Progenitor cell of endocrine pancreas (in vitro differentiated cells): ENCODE results near the gene DNM3. TPM values are rescaled to one million over a fixed set of nuclear protein-coding genes. Genes with fewer than 3 reads are reported as not detected.

Experiments used
- DNase-seq: peaks from one replicate; pipeline ENCODE4 v3.0.0; 2021; ENCODE audit warnings: low spot score; ENCODE audit not compliant: unreplicated experiment
- H3K27ac Mint-ChIP-seq: 2 replicates; pipeline ENCODE4 v1.8.0; 2021; ENCODE audit warnings: mild to moderate bottlenecking, moderate library complexity, mixed read lengths
- H3K27me3 Mint-ChIP-seq: 2 replicates; pipeline ENCODE4 v1.8.0; 2021; ENCODE audit warnings: mixed read lengths
- H3K36me3 Mint-ChIP-seq: 2 replicates; pipeline ENCODE4 v1.8.0; 2022; ENCODE audit warnings: mixed read lengths; ENCODE audit not compliant: insufficient read depth
- H3K4me1 Mint-ChIP-seq: 2 replicates; pipeline ENCODE4 v1.8.0; 2021; ENCODE audit warnings: low read depth, mixed read lengths
- H3K4me3 Mint-ChIP-seq: 2 replicates; pipeline ENCODE4 v1.8.0; 2021; ENCODE audit warnings: low read depth, mild to moderate bottlenecking, moderate library complexity, mixed read lengths
- H3K9me3 Mint-ChIP-seq: 2 replicates; pipeline ENCODE4 v1.8.0; 2021; ENCODE audit warnings: low read depth, mixed read lengths
- CTCF ChIP-seq: fragments of 200-600 bp; sonication (generic); IDR thresholded peaks from one replicate; pipeline ENCODE4 v1.5.0; 2021; ENCODE audit warnings: antibody characterized with exemption, mild to moderate bottlenecking; ENCODE audit not compliant: unreplicated experiment
- total RNA-seq: library from RNA; stranded (reverse); gene quantifications from 2 replicates; pipeline ENCODE4 v1.2.1, GENCODE V29; 2021

DNM3 gene
- total RNA-seq, 1 donor from 2014 or later: 0.48 TPM

GRCh38 chr1:172342584-172343239, 501.4 kb downstream of the DNM3 start:
- Mint-ChIP-seq H3K36me3 (peaks cover 3% of the 10 kb centered on the region), H3K27me3 (no peaks in the 10 kb centered on the region), H3K4me1 (peaks cover 21% of the 10 kb centered on the region), H3K4me3 (no peak overlapping the region), H3K9me3 (peaks cover 12% of the 10 kb centered on the region), H3K27ac (no peak overlapping the region)
- no peak for TF ChIP-seq CTCF
- no peak for DNase-seq

GRCh38 chr1:172343240-172344160, 502.2 kb downstream of the DNM3 start:
- DNase-seq: no peak
- Mint-ChIP-seq H3K27me3 (no peaks in the 10 kb centered on the region), H3K4me3 (no peak overlapping the region), H3K27ac (no peak overlapping the region), H3K36me3 (peaks cover 8% of the 10 kb centered on the region), H3K4me1 (peaks cover 19% of the 10 kb centered on the region), H3K9me3 (peaks cover 18% of the 10 kb centered on the region)
- TF ChIP-seq CTCF: no peak

- H3K4me3 Mint-ChIP-seq: no peak overlapping the region
- H3K27ac Mint-ChIP-seq: no peak overlapping the region
- no peaks in the 10 kb centered on the region for H3K27me3 Mint-ChIP-seq
- peaks cover 8% of the 10 kb centered on the region for H3K36me3 Mint-ChIP-seq
- H3K4me1 Mint-ChIP-seq: peaks cover 11% of the 10 kb centered on the region
- DNase-seq: no peak
- TF ChIP-seq CTCF: no peak
- peaks cover 18% of the 10 kb centered on the region for H3K9me3 Mint-ChIP-seq
These were observed 503.1 kb downstream of the DNM3 start for GRCh38 chr1:172344444-172344843.

- H3K9me3 Mint-ChIP-seq: peaks cover 18% of the 10 kb centered on the region
- H3K36me3 Mint-ChIP-seq: peaks cover 8% of the 10 kb centered on the region
- no peak for DNase-seq
- H3K27ac Mint-ChIP-seq: no peak overlapping the region
- TF ChIP-seq CTCF: no peak
- H3K4me3 Mint-ChIP-seq: no peak overlapping the region
- no peaks in the 10 kb centered on the region for H3K27me3 Mint-ChIP-seq
- H3K4me1 Mint-ChIP-seq: peaks cover 6% of the 10 kb centered on the region
These were observed 503.8 kb downstream of the DNM3 start for GRCh38 chr1:172345077-172345476.

GRCh38 chr1:172347416-172347815, 506.1 kb downstream of the DNM3 start:
- H3K4me3 Mint-ChIP-seq: no peak overlapping the region
- H3K27me3 Mint-ChIP-seq: no peaks in the 10 kb centered on the region
- peaks cover 18% of the 10 kb centered on the region for H3K9me3 Mint-ChIP-seq
- H3K27ac Mint-ChIP-seq: no peak overlapping the region
- no peak for DNase-seq
- H3K4me1 Mint-ChIP-seq: peaks cover 9% of the 10 kb centered on the region
- H3K36me3 Mint-ChIP-seq: peaks cover 8% of the 10 kb centered on the region
- no peak for TF ChIP-seq CTCF
